H1 (cell line): ENCODE measurements around the gene ASPDH. TPM values are rescaled to one million over a fixed set of nuclear protein-coding genes. Genes with fewer than 3 reads are reported as not detected.

Experiments used
- CTCF ChIA-PET: fragments of 300-600 bp; sonication (Branson Sonifier 250); formaldehyde crosslinking; loops from one replicate; lab custom pipeline; 2021; ENCODE audit not compliant: partially characterized antibody; lab: Charles Lee
- POLR2A ChIA-PET: fragments of 300-600 bp; sonication (Branson Sonifier 250); formaldehyde crosslinking; loops from one replicate; lab custom pipeline; 2021; ENCODE audit warnings: inconsistent platforms; ENCODE audit not compliant: partially characterized antibody; lab: Charles Lee
- DNase-seq, 2 experiments: peaks; one replicate each; pipeline versions ENCODE4 v3.0.0 to v3.0.0-alpha.2; 2010 to 2022; ENCODE audit warnings: low spot score in 2 of 2, low read depth in 1 of 2, mixed read lengths in 1 of 2
- FAIRE-seq: peaks from 2 replicates; lab custom pipeline; 2011; peaks lifted over from hg19 to GRCh38; lab: Jason Lieb, UNC
- H2AFZ ChIP-seq: 2 replicates; pipeline ENCODE4 v1.8.1; 2012; ENCODE audit warnings: low read length, inconsistent platforms
- H2AK5ac ChIP-seq: 2 replicates; pipeline ENCODE4 v1.6.1; 2013; ENCODE audit warnings: low read depth, low read length
- H2BK120ac ChIP-seq: replicated peaks from 2 replicates; pipeline ENCODE3; 2013; ENCODE audit warnings: low read depth, low read length, inconsistent platforms
- H2BK12ac ChIP-seq: 2 replicates; pipeline ENCODE4 v1.6.1; 2013; ENCODE audit warnings: low read depth, low read length
- H2BK15ac ChIP-seq: 2 replicates; pipeline ENCODE4 v1.6.1; 2013; ENCODE audit warnings: low read length
- H2BK20ac ChIP-seq: 2 replicates; pipeline ENCODE4 v1.6.1; 2013; ENCODE audit warnings: low read length
- H2BK5ac ChIP-seq: 2 replicates; pipeline ENCODE4 v1.6.1; 2013; ENCODE audit warnings: low read depth, low read length
- H3K14ac ChIP-seq: 2 replicates; pipeline ENCODE4 v1.6.1; 2013; ENCODE audit warnings: inconsistent platforms; ENCODE audit not compliant: insufficient read length
- H3K18ac ChIP-seq: 2 replicates; pipeline ENCODE4 v1.6.1; 2013; ENCODE audit warnings: low read length; ENCODE audit errors: extremely low read depth
- H3K23ac ChIP-seq: 2 replicates; pipeline ENCODE4 v1.6.1; 2013; ENCODE audit warnings: inconsistent platforms; ENCODE audit not compliant: insufficient read length
- H3K23me2 ChIP-seq: 2 replicates; pipeline ENCODE4 v1.6.1; 2013; ENCODE audit warnings: low read depth, low read length
- H3K27ac ChIP-seq: 2 replicates; pipeline ENCODE4 v1.6.1; 2011; ENCODE audit warnings: low read depth, low read length, inconsistent platforms
- H3K27me3 ChIP-seq, 4 experiments: replicated peaks in 1 of 4; 1 replicate in 1 of 4; 2 replicates in 3 of 4; pipeline versions ENCODE4 v1.6.1 to v1.8.1; 2011 to 2013; ENCODE audit warnings: low read length in 3 of 4, mild to moderate bottlenecking in 3 of 4, inconsistent platforms in 2 of 4, mixed read lengths in 2 of 4, moderate library complexity in 1 of 4; ENCODE audit not compliant: control insufficient read depth in 3 of 4, insufficient read depth in 3 of 4; ENCODE audit errors: extremely low read depth in 1 of 4
- H3K36me3 ChIP-seq, 4 experiments: 2 replicates each; pipeline versions ENCODE4 v1.6.1 to v1.8.1; 2011 to 2013; ENCODE audit warnings: mild to moderate bottlenecking in 4 of 4, low read length in 3 of 4, moderate library complexity in 2 of 4, control low read depth in 1 of 4, inconsistent platforms in 1 of 4; ENCODE audit not compliant: insufficient read depth in 4 of 4, control insufficient read depth in 2 of 4
- H3K4ac ChIP-seq: replicated peaks from 2 replicates; pipeline ENCODE3; 2013; ENCODE audit warnings: low read length, low read depth, mixed read lengths, inconsistent platforms; ENCODE audit not compliant: insufficient read length
- H3K4me1 ChIP-seq, 4 experiments: replicated peaks in 1 of 4; 1 replicate in 1 of 4; 2 replicates in 3 of 4; pipeline versions ENCODE4 v1.6.1 to v1.8.1; 2011 to 2013; ENCODE audit warnings: low read length in 3 of 4, inconsistent platforms in 2 of 4, mixed read lengths in 1 of 4; ENCODE audit not compliant: insufficient read depth in 4 of 4, control insufficient read depth in 3 of 4
- H3K4me2 ChIP-seq, 2 experiments: 2 replicates each; pipeline versions ENCODE4 v1.6.1 to v1.8.1; 2011 to 2013; ENCODE audit warnings: low read depth in 2 of 2, low read length in 2 of 2, control low read depth in 1 of 2, inconsistent platforms in 1 of 2, mild to moderate bottlenecking in 1 of 2; ENCODE audit not compliant: insufficient read depth in 1 of 2
- H3K4me3 ChIP-seq, 4 experiments: fragments of 200-600, 300-600 bp in 1 of 4; sonication (generic), shearing (Covaris generic), sonication (Bioruptor Twin) in 1 of 4; 2 replicates each; pipeline versions ENCODE4 v1.5.1 to v1.8.1; 2011 to 2016; ENCODE audit warnings: low read length in 4 of 4, low read depth in 3 of 4, control low read depth in 2 of 4, inconsistent platforms in 2 of 4, mild to moderate bottlenecking in 2 of 4, mixed read lengths in 1 of 4, moderate library complexity in 1 of 4; ENCODE audit not compliant: insufficient read depth in 2 of 4; ENCODE audit errors: extremely low read depth in 1 of 4
- H3K56ac ChIP-seq: replicated peaks from 2 replicates; pipeline ENCODE3; 2013; ENCODE audit warnings: low read depth, mild to moderate bottlenecking, mixed read lengths, low read length, inconsistent platforms; ENCODE audit not compliant: insufficient read length
- H3K79me1 ChIP-seq: 2 replicates; pipeline ENCODE4 v1.6.1; 2013; ENCODE audit warnings: low read depth, low read length, control low read depth
- H3K79me2 ChIP-seq, 2 experiments: 2 replicates each; pipeline versions ENCODE4 v1.6.1 to v1.8.1; 2012 to 2013; ENCODE audit warnings: low read length in 2 of 2, mild to moderate bottlenecking in 2 of 2, inconsistent platforms in 1 of 2; ENCODE audit not compliant: insufficient read depth in 2 of 2, control insufficient read depth in 1 of 2
- H3K9ac ChIP-seq, 4 experiments: replicated peaks in 1 of 4; 1 replicate in 1 of 4; 2 replicates in 3 of 4; pipeline versions ENCODE4 v1.6.1 to v1.8.1; 2011 to 2013; ENCODE audit warnings: low read depth in 3 of 4, low read length in 3 of 4, control low read depth in 2 of 4, mild to moderate bottlenecking in 2 of 4, moderate library complexity in 2 of 4, inconsistent platforms in 1 of 4; ENCODE audit errors: extremely low read depth in 1 of 4
- H3K9me3 ChIP-seq, 2 experiments: 2 replicates each; pipeline versions ENCODE4 v1.6.1 to v1.8.1; 2012 to 2013; ENCODE audit warnings: mild to moderate bottlenecking in 2 of 2, moderate library complexity in 2 of 2, control low read depth in 1 of 2, inconsistent platforms in 1 of 2, low read depth in 1 of 2, low read length in 1 of 2, mixed read lengths in 1 of 2; ENCODE audit not compliant: insufficient read depth in 2 of 2
- H4K20me1 ChIP-seq, 2 experiments: replicated peaks in 1 of 2; 2 replicates each; pipeline versions ENCODE3 to v1.8.1; 2011 to 2013; ENCODE audit warnings: inconsistent platforms in 2 of 2, low read length in 2 of 2, mild to moderate bottlenecking in 1 of 2; ENCODE audit not compliant: insufficient read depth in 2 of 2, control insufficient read depth in 1 of 2
- H4K5ac ChIP-seq: 2 replicates; pipeline ENCODE4 v1.6.1; 2013; ENCODE audit warnings: low read length, low read depth, mixed read lengths, inconsistent platforms; ENCODE audit not compliant: insufficient read length
- H4K8ac ChIP-seq: 2 replicates; pipeline ENCODE4 v1.8.0; 2013; ENCODE audit warnings: mild to moderate bottlenecking, moderate library complexity, low read length, inconsistent platforms; ENCODE audit not compliant: insufficient read depth; ENCODE audit errors: extremely low read depth
- H4K91ac ChIP-seq: replicated peaks from 2 replicates; pipeline ENCODE3; 2013; ENCODE audit warnings: low read length, mixed read lengths, inconsistent platforms; ENCODE audit not compliant: insufficient read length
- CHD2 ChIP-seq: IDR thresholded peaks from 2 replicates; pipeline ENCODE4 v1.6.1; 2012; ENCODE audit warnings: low read length, improper control_type of control experiment
- KDM4A ChIP-seq: IDR thresholded peaks from one replicate; pipeline ENCODE4 v1.7.1; 2012; ENCODE audit warnings: low read depth, mild to moderate bottlenecking, moderate library complexity, low read length, inconsistent platforms; ENCODE audit not compliant: severe bottlenecking
- POLR2A ChIP-seq, 2 experiments: IDR thresholded peaks; 1 replicate in 1 of 2; 2 replicates in 1 of 2; pipeline ENCODE4 v1.6.1; 2011; ENCODE audit warnings: low read depth in 2 of 2, low read length in 2 of 2, mild to moderate bottlenecking in 2 of 2; ENCODE audit errors: control extremely low read depth in 1 of 2
- RNF2 ChIP-seq: fragments of 200-900, 300-1000 bp; sonication (generic); IDR thresholded peaks from 2 replicates; pipeline ENCODE4 v1.7.1; 2016; ENCODE audit warnings: borderline replicate concordance, low read depth, mild to moderate bottlenecking, antibody characterized with exemption, low read length; ENCODE audit not compliant: poor library complexity, severe bottlenecking; ENCODE audit errors: missing control alignments
- RXRA ChIP-seq: IDR thresholded peaks from 2 replicates; pipeline ENCODE4 v1.6.1; 2011; ENCODE audit warnings: low read depth, mild to moderate bottlenecking, low read length, moderate library complexity; ENCODE audit not compliant: insufficient read depth
- SP2 ChIP-seq: IDR thresholded peaks from 2 replicates; pipeline ENCODE4 v1.6.1; 2012; ENCODE audit warnings: mild to moderate bottlenecking, low read length, inconsistent platforms
- TBP ChIP-seq: IDR thresholded peaks from 2 replicates; pipeline ENCODE4 v1.6.1; 2011; ENCODE audit warnings: low read depth, low read length, improper control_type of control experiment
- TCF12 ChIP-seq: IDR thresholded peaks from 2 replicates; pipeline ENCODE4 v1.6.1; 2011; ENCODE audit warnings: low read depth, mild to moderate bottlenecking, low read length
- YY1 ChIP-seq: IDR thresholded peaks from 2 replicates; pipeline ENCODE4 v1.6.1; 2011; ENCODE audit warnings: low read depth, mild to moderate bottlenecking, low read length
- WGBS, 2 experiments: shearing (Covaris generic) in 1 of 2; methylation state at CpG; one replicate each; pipeline versions ENCODE4 v1.1.6 to v1.1.7; 2013 to 2015; ENCODE audit warnings: low lambda C conversion rate in 2 of 2, mixed read lengths in 2 of 2, inconsistent platforms in 1 of 2, low coverage in 1 of 2, missing lambda C conversion rate in 1 of 2; ENCODE audit not compliant: insufficient replicate concordance in 2 of 2, insufficient coverage in 1 of 2, insufficient read length in 1 of 2; ENCODE audit errors: extremely low coverage in 1 of 2, missing lambda C conversion rate in 1 of 2; 5-methylcytosine and 5-hydroxymethylcytosine counted together
- polyA plus RNA-seq, 7 experiments: library from polyadenylated mRNA; depleted of rRNA in 3 of 7; stranded (reverse) in 5 of 7; unstranded in 2 of 7; fragments of >200 nt in 5 of 7; fragments of 200-250 nt in 2 of 7; gene quantifications; 1 replicate in 5 of 7; 2 replicates in 1 of 7; 4 replicates in 1 of 7; pipeline versions ENCODE4 v1.2.1 to v1.2.3, GENCODE V29; 2011 to 2013; ENCODE audit warnings: missing spikeins in 2 of 7, mixed read lengths in 2 of 7
- total RNA-seq: library from RNA; stranded (reverse); fragmentation: NEBNext Ultra II Directional; extraction: Animal tissue kit (Norgen Biotek cat#: 25700); gene quantifications from 2 replicates; pipeline ENCODE4 v1.2.1, GENCODE V29; 2021
- TF ChIP-seq, protein P1 (sequence below): IDR thresholded peaks from 2 replicates; pipeline ENCODE4 v1.6.1; 2012; ENCODE audit warnings: inconsistent platforms

ASPDH gene
- total and polyA plus RNA-seq, 2 of the 8 experiments (the other 6 are each of a cell fraction or from before 2014, with no cell fraction given) = not detected

DNA sequence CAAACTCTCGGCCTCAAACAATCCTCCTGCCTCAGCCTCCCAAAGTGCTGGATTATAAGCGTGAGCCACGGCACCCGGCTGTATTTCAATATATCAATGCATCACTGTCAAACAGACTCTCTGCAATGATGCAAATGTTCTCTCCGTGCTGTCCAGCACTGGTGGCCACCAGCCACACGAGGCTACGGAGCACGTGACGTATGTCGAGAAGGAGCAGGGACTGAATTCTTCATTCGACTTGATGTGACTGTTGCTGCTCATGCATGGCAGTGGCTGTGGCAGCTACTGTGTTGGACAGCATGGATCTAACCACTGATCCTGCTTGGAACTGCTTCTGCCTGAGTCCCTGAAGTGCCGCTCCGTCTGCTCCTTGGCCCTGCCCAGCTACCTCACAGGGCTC lies 44.7 kb upstream of the ASPDH start:
- Histone ChIP-seq H3K18ac (no peak overlapping the region), H3K27me3 (peaks cover 0 to 20% (median 15%) of the 10 kb centered on the region in 4 experiments; a peak in 6 of 7 replicates), H3K4me3 (no peak overlapping the region), H4K8ac (no peak overlapping the region), H3K9me3 (no peaks in the 10 kb centered on the region), H4K20me1 (peaks cover 2 to 15% of the 10 kb centered on the region in 2 experiments), H3K56ac (no peak overlapping the region), H3K27ac (no peak overlapping the region), H3K36me3 (no peaks in the 10 kb centered on the region), H3K4me2 (no peak overlapping the region), H3K4ac (no peak overlapping the region), H4K91ac (no peak overlapping the region), H2BK15ac (no peak overlapping the region), H2BK120ac (no peak overlapping the region), H3K9ac (no peak overlapping the region), H2AFZ (no peak overlapping the region), H3K4me1 (peaks cover 0 to 20% (median 6%) of the 10 kb centered on the region in 4 experiments; a peak in 6 of 7 replicates), H3K79me2 (no peaks in the 10 kb centered on the region), H2AK5ac (0 out of 2 replicates have a peak overlapping the region, but pooled peaks have one; percentile 66), H3K23ac (no peak overlapping the region), H3K14ac (no peak overlapping the region), H3K79me1 (0 out of 2 replicates have a peak, but pooled peaks cover 3% of the 10 kb centered on the region), H2BK20ac (peak overlapping the region; percentile 23; the same call in 1 of the 2 replicates), H3K23me2 (peaks cover 11% of the 10 kb centered on the region), H2BK12ac (no peak overlapping the region; the same call in 1 of the 2 replicates), H4K5ac (no peak overlapping the region), H2BK5ac (no peak overlapping the region)
- DNase-seq = no peak
- CTCF ChIA-PET = interaction anchor here (1.0 to 10.6 kb wide), 7 partner anchors 11 to 112 kb away, joined by 3 to 269 read pairs (median 5); no protein-coding TSS in a partner anchor
- POLR2A ChIA-PET = interaction anchor here (2.3 kb wide), 1 partner anchor 11 kb away, joined by 6 read pairs; no protein-coding TSS in a partner anchor
- no peak for TF ChIP-seq SP2
- no peak for TF ChIP-seq YY1
- no peak for TF ChIP-seq CHD2
- no peak for TF ChIP-seq RNF2
- no peak for TF ChIP-seq TBP
- no peak for TF ChIP-seq RXRA
- TF ChIP-seq, protein P1, sequence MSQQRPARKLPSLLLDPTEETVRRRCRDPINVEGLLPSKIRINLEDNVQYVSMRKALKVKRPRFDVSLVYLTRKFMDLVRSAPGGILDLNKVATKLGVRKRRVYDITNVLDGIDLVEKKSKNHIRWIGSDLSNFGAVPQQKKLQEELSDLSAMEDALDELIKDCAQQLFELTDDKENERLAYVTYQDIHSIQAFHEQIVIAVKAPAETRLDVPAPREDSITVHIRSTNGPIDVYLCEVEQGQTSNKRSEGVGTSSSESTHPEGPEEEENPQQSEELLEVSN = no peak
- no peak for TF ChIP-seq POLR2A (IDR thresholded peaks at IDR 0.05; ENCODE audit: control extremely low read depth in 1 of 2, low read depth in 2 of 2, low read length in 2 of 2)
- no peak for TF ChIP-seq TCF12
- TF ChIP-seq KDM4A = no peak
- FAIRE-seq = no peak
- WGBS, 2 experiments = 90% methylated on average over 13 of the region's 13 CpGs; no CpG with 5 or more reads in 1 of the 2 experiments
